ENCODE results near the gene SRPK1. TPM values are rescaled to one million over a fixed set of nuclear protein-coding genes. Genes with fewer than 3 reads are reported as not detected.

The SRPK1 gene
- total and polyA plus RNA-seq, 2 of the 13 experiments (the other 11 are each of a cell fraction or from before 2014, with no cell fraction given) = 56.4 to 142 TPM

DNA sequence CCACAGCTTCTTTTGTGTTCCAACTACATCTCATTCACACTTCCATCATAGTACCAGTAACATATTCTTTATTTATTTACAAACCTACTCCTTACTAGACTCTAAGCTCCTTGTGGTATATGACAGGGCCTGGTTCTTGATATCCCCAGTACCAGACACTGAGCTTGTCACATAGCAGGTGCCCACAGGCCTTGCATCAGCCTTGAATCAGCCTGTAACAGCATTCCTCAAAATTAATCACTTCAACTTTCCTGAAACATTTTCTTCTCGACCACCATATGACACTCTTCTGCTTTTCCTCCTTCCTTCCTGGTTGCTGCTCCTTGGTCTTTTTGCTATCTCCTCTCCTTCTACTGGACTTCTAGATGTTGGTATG is 24.7 kb upstream of the SRPK1 start:
- Histone ChIP-seq H3K4me1 (ENCODE audit: insufficient read depth, low read length) (peaks cover 9% of the 10 kb centered on the region), H3K4me3 (replicated peaks in 1 of 3; ENCODE audit: insufficient read depth in 1 of 3, low read depth in 2 of 3, low read length in 3 of 3) (no peak overlapping the region), H3K79me2 (ENCODE audit: insufficient read depth, low read length) (no peaks in the 10 kb centered on the region), H4K20me1 (ENCODE audit: insufficient read depth, low read length) (no peaks in the 10 kb centered on the region), H3K27me3 (ENCODE audit: control insufficient read depth in 1 of 2, insufficient read depth in 2 of 2, low read length in 2 of 2) (no peaks in the 10 kb centered on the region), H2AFZ (ENCODE audit: low read length) (no peak overlapping the region), H3K36me3 (replicated peaks in 1 of 2; ENCODE audit: control insufficient read depth in 1 of 2, insufficient read depth in 2 of 2, low read length in 2 of 2) (no peaks in the 10 kb centered on the region), H3K9me3 (ENCODE audit: low read length) (no peaks in the 10 kb centered on the region), H3K4me2 (ENCODE audit: low read depth, low read length) (no peak overlapping the region), H3K27ac (ENCODE audit: extremely low read length, insufficient read depth, low read length) (no peak overlapping the region), H3K9ac (ENCODE audit: insufficient read depth, low read depth, low read length) (no peak overlapping the region)
- FAIRE-seq (no peak), ATAC-seq (no peak), DNase-seq (ENCODE audit: low spot score) (no peak)
- intact Hi-C loops (cut with micrococcal nuclease; ENCODE audit: unreplicated experiment) = loop anchor here (10.0 kb wide), 1 partner anchor 79 kb away; the partner anchor contains the start of genes MAPK14 and SLC26A8
- in situ Hi-C loops (cut with HindIII; ENCODE audit: extremely low pct_ligation_motif_present, low pct_unique_long_range_greater_than_20kb) = no loop called here
- ChIA-PET POLR2A (interaction anchor here (1.7 kb wide), 1 partner anchor 81 kb away, joined by 5 read pairs; no protein-coding TSS in a partner anchor), CTCF (ENCODE audit: low intra/inter-chr PET ratio, low total read pairs) (no interaction called here)
- BruUV-seq (replicated peaks) = no TSS peak
- 34% methylated on average over 1 of the region's 1 CpG for WGBS (ENCODE audit: low lambda C conversion rate)
- TF ChIP-seq, protein P1, sequence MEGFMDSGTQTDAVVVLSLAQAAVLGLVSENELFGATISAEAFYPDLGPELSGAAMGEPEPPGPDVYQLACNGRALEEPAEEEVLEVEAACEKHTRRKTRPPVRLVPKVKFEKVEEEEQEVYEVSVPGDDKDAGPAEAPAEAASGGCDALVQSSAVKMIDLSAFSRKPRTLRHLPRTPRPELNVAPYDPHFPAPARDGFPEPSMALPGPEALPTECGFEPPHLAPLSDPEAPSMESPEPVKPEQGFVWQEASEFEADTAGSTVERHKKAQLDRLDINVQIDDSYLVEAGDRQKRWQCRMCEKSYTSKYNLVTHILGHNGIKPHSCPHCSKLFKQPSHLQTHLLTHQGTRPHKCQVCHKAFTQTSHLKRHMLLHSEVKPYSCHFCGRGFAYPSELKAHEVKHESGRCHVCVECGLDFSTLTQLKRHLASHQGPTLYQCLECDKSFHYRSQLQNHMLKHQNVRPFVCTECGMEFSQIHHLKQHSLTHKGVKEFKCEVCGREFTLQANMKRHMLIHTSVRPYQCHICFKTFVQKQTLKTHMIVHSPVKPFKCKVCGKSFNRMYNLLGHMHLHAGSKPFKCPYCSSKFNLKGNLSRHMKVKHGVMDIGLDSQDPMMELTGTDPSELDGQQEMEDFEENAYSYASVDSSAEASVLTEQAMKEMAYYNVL (CRISPR knock-in tag; IDR thresholded peaks at IDR 0.05; ENCODE audit: borderline replicate concordance) = no peak
- TF ChIP-seq KDM2A (CRISPR knock-in tag; IDR thresholded peaks at IDR 0.05; ENCODE audit: borderline replicate concordance, low read depth) (no peak), ZMYM4 (CRISPR knock-in tag; IDR thresholded peaks at IDR 0.05) (no peak), NR2F2 (IDR thresholded peaks at IDR 0.05; ENCODE audit: borderline replicate concordance, low read depth) (no peak), HNF4G (IDR thresholded peaks at IDR 0.05; ENCODE audit: borderline replicate concordance, low read depth, low read length) (no peak), HNF4G (CRISPR knock-in tag; IDR thresholded peaks at IDR 0.05; ENCODE audit: borderline replicate concordance, low read depth) (no peak), SP5 (CRISPR knock-in tag; IDR thresholded peaks at IDR 0.05; ENCODE audit: borderline replicate concordance, low read depth) (no peak), RBM22 (optimal IDR thresholded peaks at IDR 0.05; ENCODE audit: low read length) (no peak), HNRNPK (IDR thresholded peaks at IDR 0.05; ENCODE audit: low read depth, low read length, poor library complexity, severe bottlenecking) (no peak), XRCC5 (optimal IDR thresholded peaks at IDR 0.05; ENCODE audit: low read length) (no peak), ZNF460 (CRISPR knock-in tag; IDR thresholded peaks at IDR 0.05; ENCODE audit: borderline replicate concordance) (no peak), ATAD3A (CRISPR knock-in tag; IDR thresholded peaks at IDR 0.05) (no peak), FOXK1 (CRISPR knock-in tag; IDR thresholded peaks at IDR 0.05; ENCODE audit: borderline replicate concordance, low read depth) (no peak), ZNF549 (CRISPR knock-in tag; IDR thresholded peaks at IDR 0.05) (no peak)
- TF ChIP-seq, protein P2, sequence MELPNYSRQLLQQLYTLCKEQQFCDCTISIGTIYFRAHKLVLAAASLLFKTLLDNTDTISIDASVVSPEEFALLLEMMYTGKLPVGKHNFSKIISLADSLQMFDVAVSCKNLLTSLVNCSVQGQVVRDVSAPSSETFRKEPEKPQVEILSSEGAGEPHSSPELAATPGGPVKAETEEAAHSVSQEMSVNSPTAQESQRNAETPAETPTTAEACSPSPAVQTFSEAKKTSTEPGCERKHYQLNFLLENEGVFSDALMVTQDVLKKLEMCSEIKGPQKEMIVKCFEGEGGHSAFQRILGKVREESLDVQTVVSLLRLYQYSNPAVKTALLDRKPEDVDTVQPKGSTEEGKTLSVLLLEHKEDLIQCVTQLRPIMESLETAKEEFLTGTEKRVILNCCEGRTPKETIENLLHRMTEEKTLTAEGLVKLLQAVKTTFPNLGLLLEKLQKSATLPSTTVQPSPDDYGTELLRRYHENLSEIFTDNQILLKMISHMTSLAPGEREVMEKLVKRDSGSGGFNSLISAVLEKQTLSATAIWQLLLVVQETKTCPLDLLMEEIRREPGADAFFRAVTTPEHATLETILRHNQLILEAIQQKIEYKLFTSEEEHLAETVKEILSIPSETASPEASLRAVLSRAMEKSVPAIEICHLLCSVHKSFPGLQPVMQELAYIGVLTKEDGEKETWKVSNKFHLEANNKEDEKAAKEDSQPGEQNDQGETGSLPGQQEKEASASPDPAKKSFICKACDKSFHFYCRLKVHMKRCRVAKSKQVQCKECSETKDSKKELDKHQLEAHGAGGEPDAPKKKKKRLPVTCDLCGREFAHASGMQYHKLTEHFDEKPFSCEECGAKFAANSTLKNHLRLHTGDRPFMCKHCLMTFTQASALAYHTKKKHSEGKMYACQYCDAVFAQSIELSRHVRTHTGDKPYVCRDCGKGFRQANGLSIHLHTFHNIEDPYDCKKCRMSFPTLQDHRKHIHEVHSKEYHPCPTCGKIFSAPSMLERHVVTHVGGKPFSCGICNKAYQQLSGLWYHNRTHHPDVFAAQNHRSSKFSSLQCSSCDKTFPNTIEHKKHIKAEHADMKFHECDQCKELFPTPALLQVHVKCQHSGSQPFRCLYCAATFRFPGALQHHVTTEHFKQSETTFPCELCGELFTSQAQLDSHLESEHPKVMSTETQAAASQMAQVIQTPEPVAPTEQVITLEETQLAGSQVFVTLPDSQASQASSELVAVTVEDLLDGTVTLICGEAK (IDR thresholded peaks at IDR 0.05) = no peak
- TF ChIP-seq, protein P2 (CRISPR knock-in tag; IDR thresholded peaks at IDR 0.05) = no peak

Measured in HepG2 (cell line).